PC-9 (cell line): ENCODE results near the gene CMSS1. TPM values are rescaled to one million over a fixed set of nuclear protein-coding genes. Genes with fewer than 3 reads are reported as not detected.

Source experiments
- BruUV-seq: library from RNA; stranded (reverse); fragments of 400-500 nt; replicated peaks from 2 replicates; lab custom pipeline; 2021; lab: Mats Ljungman, UMichigan
- CTCF ChIA-PET: fragments of 300-600 bp; sonication (Branson Sonifier 250); formaldehyde crosslinking; loops from one replicate; lab custom pipeline; 2022; ENCODE audit warnings: antibody characterized with exemption; lab: Charles Lee
- POLR2A ChIA-PET: fragments of 300-600 bp; sonication (Branson Sonifier 250); formaldehyde crosslinking; loops from one replicate; lab custom pipeline; 2022; ENCODE audit warnings: antibody characterized with exemption; ENCODE audit not compliant: unreplicated experiment; lab: Charles Lee
- DNase-seq, 2 experiments: peaks; one replicate each; pipeline versions ENCODE4 v3.0.0 to v3.0.0-alpha.2; 2015 to 2022; ENCODE audit warnings: mixed read lengths in 1 of 2
- H2AFZ ChIP-seq: fragments of 200-600 bp; sonication (generic); 2 replicates; pipeline ENCODE4 v1.8.1; 2017; ENCODE audit warnings: antibody characterized with exemption
- H3F3A ChIP-seq: fragments of 200-600 bp; sonication (generic); 2 replicates; pipeline ENCODE4 v1.8.1; 2017; ENCODE audit warnings: antibody characterized with exemption, mild to moderate bottlenecking, low read depth; ENCODE audit not compliant: insufficient read depth
- H3K27ac ChIP-seq: fragments of 200-600 bp; sonication (generic); 2 replicates; pipeline ENCODE4 v1.6.1; 2016; ENCODE audit warnings: mixed run types
- H3K27me3 ChIP-seq: fragments of 200-600 bp; sonication (generic); 2 replicates; pipeline ENCODE4 v1.6.1; 2016; ENCODE audit warnings: low read depth, mixed run types; ENCODE audit not compliant: insufficient read depth
- H3K36me3 ChIP-seq: fragments of 200-600 bp; sonication (generic); 2 replicates; pipeline ENCODE4 v1.6.1; 2016; ENCODE audit warnings: low read depth, mixed run types
- H3K4me1 ChIP-seq: fragments of 200-600 bp; sonication (generic); replicated peaks from 2 replicates; pipeline ENCODE4 v1.6.1; 2016; ENCODE audit warnings: mixed run types; ENCODE audit not compliant: insufficient read depth
- H3K4me2 ChIP-seq: fragments of 200-600 bp; sonication (generic); 2 replicates; pipeline ENCODE4 v1.6.1; 2017; ENCODE audit warnings: mixed run types
- H3K4me3 ChIP-seq: fragments of 200-600 bp; sonication (generic); 2 replicates; pipeline ENCODE4 v1.6.1; 2016; ENCODE audit warnings: mixed run types
- H3K79me2 ChIP-seq: fragments of 200-600 bp; sonication (generic); 2 replicates; pipeline ENCODE4 v1.6.1; 2017; ENCODE audit warnings: low read depth, mixed run types
- H3K9me2 ChIP-seq: fragments of 200-600 bp; sonication (generic); 2 replicates; pipeline ENCODE4 v1.8.1; 2017; ENCODE audit warnings: mild to moderate bottlenecking; ENCODE audit not compliant: insufficient read depth
- H3K9me3 ChIP-seq: fragments of 200-600 bp; sonication (generic); 2 replicates; pipeline ENCODE4 v1.8.1; 2016; ENCODE audit warnings: low read depth; ENCODE audit not compliant: insufficient read depth
- H4K20me1 ChIP-seq: fragments of 200-600 bp; sonication (generic); 2 replicates; pipeline ENCODE4 v1.8.1; 2017; ENCODE audit not compliant: insufficient read depth
- EZH2 ChIP-seq: fragments of 200-600 bp; sonication (generic); IDR thresholded peaks from 2 replicates; pipeline ENCODE4 v1.8.0; 2017; ENCODE audit warnings: antibody characterized with exemption, low read depth
- intact Hi-C: fragments of 100-400 bp; cut with micrococcal nuclease; formaldehyde crosslinking; loops from one replicate; pipeline ENCODE4 v1.10.0; 2022; ENCODE audit not compliant: unreplicated experiment
- total RNA-seq: library from RNA; stranded (reverse); gene quantifications from 2 replicates; pipeline ENCODE4 v1.2.3, GENCODE V29; 2021
- TF ChIP-seq, protein P1 (sequence below): fragments of 200-600 bp; sonication (generic); conservative IDR thresholded peaks from 2 replicates; pipeline ENCODE4 v1.6.1; 2017; ENCODE audit warnings: mixed run types, antibody characterized with exemption, mild to moderate bottlenecking, moderate library complexity

Gene CMSS1
- total RNA-seq, 1 experiment from 2014 or later: 98.9 TPM

DNA sequence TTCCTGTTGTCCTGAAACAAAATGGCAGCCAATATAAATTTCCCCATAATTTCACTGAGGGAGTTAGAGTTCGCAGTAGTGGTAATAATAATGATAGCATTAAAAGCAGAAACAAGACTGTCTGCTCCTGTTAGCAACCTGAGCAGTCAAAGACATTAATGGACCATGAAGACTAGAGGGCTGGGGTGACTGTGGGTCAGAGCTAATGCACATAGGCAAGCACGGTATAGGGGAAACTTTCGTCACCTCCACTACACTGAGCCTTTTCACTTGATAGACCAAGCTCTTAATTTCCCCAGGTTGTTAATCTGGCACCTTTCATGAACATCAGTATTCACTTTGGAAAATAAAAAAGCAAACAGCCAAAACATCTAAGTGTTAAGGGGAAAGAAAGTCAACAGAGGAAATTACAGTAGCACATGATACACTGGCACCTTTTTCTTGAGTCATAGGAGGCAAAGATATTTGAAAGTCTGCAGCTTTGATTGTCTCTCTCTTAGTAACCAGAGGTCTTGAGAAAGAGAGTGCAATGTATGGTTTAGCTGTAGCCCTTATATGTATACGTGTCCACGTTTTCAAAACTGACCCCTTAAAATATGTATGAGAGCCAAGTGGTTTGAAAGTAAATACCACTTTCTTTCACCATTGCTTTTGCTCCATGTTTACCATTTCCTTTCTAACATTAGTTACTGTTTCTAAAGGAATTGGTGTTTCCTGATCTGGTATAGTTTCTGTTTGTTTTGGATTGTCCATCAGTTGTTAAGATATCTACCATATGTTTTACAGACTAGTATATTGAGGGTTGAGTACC, 191.8 kb downstream of the CMSS1 start:
- H3K27ac ChIP-seq: no peak overlapping the region
- H3K4me2 ChIP-seq: no peak overlapping the region
- H4K20me1 ChIP-seq: no peaks in the 10 kb centered on the region
- no TSS peak for BruUV-seq
- ChIA-PET POLR2A (no interaction called here), CTCF (interaction anchor here (0.6 kb wide), 1 partner anchor 483 kb away, joined by 12 read pairs; the partner anchor contains the start of gene TMEM45A)
- no peaks in the 10 kb centered on the region; the same call in 1 of the 2 replicates for H3K9me2 ChIP-seq
- intact Hi-C loops: no loop called here
- H3K36me3 ChIP-seq: no peaks in the 10 kb centered on the region
- peaks cover 12% of the 10 kb centered on the region; the same call in 1 of the 2 replicates for H3F3A ChIP-seq
- no peak for DNase-seq
- H2AFZ ChIP-seq: no peak overlapping the region
- peaks cover 25% of the 10 kb centered on the region for H3K4me1 ChIP-seq
- TF ChIP-seq, protein P1, sequence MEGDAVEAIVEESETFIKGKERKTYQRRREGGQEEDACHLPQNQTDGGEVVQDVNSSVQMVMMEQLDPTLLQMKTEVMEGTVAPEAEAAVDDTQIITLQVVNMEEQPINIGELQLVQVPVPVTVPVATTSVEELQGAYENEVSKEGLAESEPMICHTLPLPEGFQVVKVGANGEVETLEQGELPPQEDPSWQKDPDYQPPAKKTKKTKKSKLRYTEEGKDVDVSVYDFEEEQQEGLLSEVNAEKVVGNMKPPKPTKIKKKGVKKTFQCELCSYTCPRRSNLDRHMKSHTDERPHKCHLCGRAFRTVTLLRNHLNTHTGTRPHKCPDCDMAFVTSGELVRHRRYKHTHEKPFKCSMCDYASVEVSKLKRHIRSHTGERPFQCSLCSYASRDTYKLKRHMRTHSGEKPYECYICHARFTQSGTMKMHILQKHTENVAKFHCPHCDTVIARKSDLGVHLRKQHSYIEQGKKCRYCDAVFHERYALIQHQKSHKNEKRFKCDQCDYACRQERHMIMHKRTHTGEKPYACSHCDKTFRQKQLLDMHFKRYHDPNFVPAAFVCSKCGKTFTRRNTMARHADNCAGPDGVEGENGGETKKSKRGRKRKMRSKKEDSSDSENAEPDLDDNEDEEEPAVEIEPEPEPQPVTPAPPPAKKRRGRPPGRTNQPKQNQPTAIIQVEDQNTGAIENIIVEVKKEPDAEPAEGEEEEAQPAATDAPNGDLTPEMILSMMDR: no peak
- no peak for TF ChIP-seq EZH2
- H3K27me3 ChIP-seq: no peaks in the 10 kb centered on the region
- no peak overlapping the region for H3K4me3 ChIP-seq
- H3K9me3 ChIP-seq: no peaks in the 10 kb centered on the region
- no peaks in the 10 kb centered on the region; the same call in 1 of the 2 replicates for H3K79me2 ChIP-seq

DNA sequence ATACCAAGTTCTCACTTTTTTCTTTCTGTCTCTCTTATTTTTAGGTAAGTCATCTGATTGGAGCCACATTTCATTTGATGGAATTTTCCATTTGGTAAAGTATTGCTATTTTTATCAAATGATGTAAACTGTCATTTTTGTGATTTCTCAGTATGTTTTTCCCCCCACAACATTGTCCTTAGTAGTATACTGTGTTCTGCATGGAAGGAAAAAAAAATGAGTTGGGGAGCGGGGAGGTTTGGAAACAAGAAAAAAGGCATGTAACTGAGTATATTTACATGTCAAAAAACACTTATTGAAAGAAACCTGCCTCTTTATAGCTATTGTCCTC, 192.4 kb downstream of the CMSS1 start:
- Histone ChIP-seq H3K9me3 (peaks cover 2% of the 10 kb centered on the region; the same call in 1 of the 2 replicates), H3K4me1 (peaks cover 24% of the 10 kb centered on the region), H3F3A (peaks cover 12% of the 10 kb centered on the region; the same call in 1 of the 2 replicates), H2AFZ (no peak overlapping the region), H3K27me3 (no peaks in the 10 kb centered on the region), H4K20me1 (no peaks in the 10 kb centered on the region), H3K79me2 (no peaks in the 10 kb centered on the region; the same call in 1 of the 2 replicates), H3K4me3 (no peak overlapping the region), H3K27ac (no peak overlapping the region), H3K9me2 (no peaks in the 10 kb centered on the region; the same call in 1 of the 2 replicates), H3K36me3 (no peaks in the 10 kb centered on the region), H3K4me2 (no peak overlapping the region)
- ChIA-PET CTCF (interaction anchor here (0.6 kb wide), 1 partner anchor 483 kb away, joined by 12 read pairs; the partner anchor contains the start of gene TMEM45A), POLR2A (no interaction called here)
- no peak for TF ChIP-seq EZH2
- TF ChIP-seq, protein P1: no peak
- no peak for DNase-seq
- intact Hi-C loops: no loop called here
- BruUV-seq: no TSS peak

DNA sequence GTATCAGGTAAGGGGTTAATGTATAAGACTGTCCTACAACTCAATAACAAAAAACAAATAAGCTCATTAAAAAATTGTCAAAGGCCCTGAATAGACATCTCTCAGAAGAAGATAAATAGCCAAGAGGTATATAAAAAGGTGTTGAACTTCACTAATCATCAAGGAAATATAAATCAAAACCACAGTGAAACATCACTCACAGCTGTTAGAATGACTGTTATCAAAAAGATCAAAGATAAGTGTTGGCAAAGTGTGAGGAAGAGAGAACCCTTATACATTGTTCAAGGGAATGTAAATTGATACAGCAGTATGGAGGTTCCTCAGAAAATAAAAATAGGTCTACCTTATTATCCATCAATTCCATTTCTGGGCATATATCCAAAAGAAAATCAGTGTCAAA, 201.1 kb downstream of the CMSS1 start:
- ChIA-PET POLR2A (no interaction called here), CTCF (interaction anchor here (0.7 kb wide), 1 partner anchor 176 kb away, joined by 4 read pairs; no protein-coding TSS in a partner anchor)
- no peak for TF ChIP-seq EZH2
- TF ChIP-seq, protein P1: no peak
- no peak overlapping the region for H3K27ac ChIP-seq
- no peak overlapping the region for H3K4me3 ChIP-seq
- peaks cover 6% of the 10 kb centered on the region; the same call in 1 of the 2 replicates for H3K9me3 ChIP-seq
- H3F3A ChIP-seq: no peaks in the 10 kb centered on the region
- no TSS peak for BruUV-seq
- H4K20me1 ChIP-seq: no peaks in the 10 kb centered on the region
- no peak overlapping the region for H2AFZ ChIP-seq
- H3K9me2 ChIP-seq: no peaks in the 10 kb centered on the region
- no peaks in the 10 kb centered on the region for H3K79me2 ChIP-seq
- intact Hi-C loops: no loop called here
- H3K36me3 ChIP-seq: no peaks in the 10 kb centered on the region
- no peak overlapping the region for H3K4me2 ChIP-seq
- H3K4me1 ChIP-seq: no peaks in the 10 kb centered on the region
- no peaks in the 10 kb centered on the region for H3K27me3 ChIP-seq
- DNase-seq: peak in 1 of 2 experiments; percentile 64
